Stimulated activated CD8-positive, alpha-beta memory T cell treated with anti-CD3 and anti-CD28 coated beads, Interleukin-4, amount 100 ng/mL, for 24 hours (primary cell): ENCODE data around the gene PPP6R2.
"Not testable (repeated sequence)": the region's sequence is repeated elsewhere in the genome, so short reads cannot be mapped to it uniquely, and the experiment has no call there.

Experiments
- DNase-seq: peaks from one replicate; pipeline ENCODE4 v3.0.0-alpha.2; 2020; ENCODE audit warnings: low read depth

The PPP6R2 gene

GRCh38 chr22:50401907-50402306, 58.8 kb downstream of the PPP6R2 start:
- no peak for DNase-seq

DNA sequence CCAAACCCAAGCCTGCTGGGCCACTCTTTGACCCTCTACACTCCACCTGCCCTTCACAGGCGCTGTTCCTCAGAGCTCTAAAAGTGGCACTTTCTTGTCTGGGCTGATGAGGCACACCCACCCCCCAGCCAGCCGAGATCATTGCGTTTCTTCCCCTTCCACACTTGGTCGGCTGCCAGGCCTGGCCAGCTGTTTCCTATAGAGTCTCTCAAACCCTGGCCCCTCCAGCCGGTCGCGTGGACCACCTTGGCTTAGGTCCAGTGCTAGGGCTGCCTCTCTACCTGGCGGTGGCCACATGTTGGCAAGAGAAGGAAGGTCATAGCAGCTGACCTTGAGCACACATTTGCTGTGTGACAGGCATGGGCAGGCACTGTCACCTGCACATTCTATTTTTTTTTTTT, 60.6 kb downstream of the PPP6R2 start:
- no peak for DNase-seq

GRCh38 chr22:50406416-50407170, 63.5 kb downstream of the PPP6R2 start:
- no peak for DNase-seq

GRCh38 chr22:50408311-50408710, 65.2 kb downstream of the PPP6R2 start:
- no peak for DNase-seq

GRCh38 chr22:50408954-50409353, 65.8 kb downstream of the PPP6R2 start:
- not testable (repeated sequence) for DNase-seq

GRCh38 chr22:50414476-50415248, 71.5 kb downstream of the PPP6R2 start:
- DNase-seq = no peak

- no peak for DNase-seq
Observed at GRCh38 chr22:50415426-50415825, 72.3 kb downstream of the PPP6R2 start.

GRCh38 chr22:50416996-50417395, 73.9 kb downstream of the PPP6R2 start:
- DNase-seq = no peak

- no peak for DNase-seq
Observed at GRCh38 chr22:50417411-50418210, 74.5 kb downstream of the PPP6R2 start.

DNA sequence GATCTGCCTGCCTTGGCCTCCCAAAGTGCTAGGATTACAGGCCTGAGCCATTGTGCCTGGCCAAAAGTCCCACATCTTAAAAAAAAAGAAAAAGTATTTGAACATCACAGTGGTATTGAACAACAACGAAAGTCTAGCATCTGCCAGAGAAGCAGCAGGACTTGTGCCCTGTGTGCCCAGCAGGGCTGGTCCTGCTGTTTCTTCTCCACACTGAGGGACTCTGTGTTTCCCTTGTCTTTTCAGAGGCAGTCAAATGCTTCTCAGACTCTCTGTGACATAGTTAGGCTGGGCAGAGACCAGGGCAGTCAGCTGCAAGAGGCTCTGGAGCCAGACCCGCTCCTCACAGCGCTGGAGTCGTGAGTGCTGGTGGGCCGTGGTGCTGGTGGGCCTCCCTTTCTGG, 75.5 kb downstream of the PPP6R2 start:
- no peak for DNase-seq

- no peak for DNase-seq
Observed at GRCh38 chr22:50419116-50419515, 76.0 kb downstream of the PPP6R2 start.

DNA sequence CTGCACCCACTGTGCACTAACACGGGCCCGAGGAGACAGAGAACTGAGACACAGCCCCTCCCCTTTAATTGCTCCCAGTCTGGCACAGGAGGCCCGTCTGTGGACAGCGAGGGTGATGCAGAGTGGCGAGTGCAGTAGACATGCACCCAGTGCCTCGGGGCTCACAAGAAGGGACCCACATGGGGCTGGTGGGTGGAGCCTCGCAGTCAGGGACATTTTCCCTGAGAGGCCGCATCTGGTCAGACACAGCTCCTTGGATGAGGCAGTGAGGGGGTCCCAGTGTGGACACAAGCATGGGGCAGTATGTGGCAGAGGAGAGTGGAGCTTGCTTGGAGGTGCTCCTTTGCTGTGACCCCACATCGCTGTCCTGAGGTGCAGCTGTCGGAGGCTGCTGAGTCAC, 76.9 kb downstream of the PPP6R2 start:
- no peak for DNase-seq

GRCh38 chr22:50420581-50420980, 77.5 kb downstream of the PPP6R2 start:
- DNase-seq = no peak

GRCh38 chr22:50422046-50422445, 78.9 kb downstream of the PPP6R2 start:
- DNase-seq = no peak

DNA sequence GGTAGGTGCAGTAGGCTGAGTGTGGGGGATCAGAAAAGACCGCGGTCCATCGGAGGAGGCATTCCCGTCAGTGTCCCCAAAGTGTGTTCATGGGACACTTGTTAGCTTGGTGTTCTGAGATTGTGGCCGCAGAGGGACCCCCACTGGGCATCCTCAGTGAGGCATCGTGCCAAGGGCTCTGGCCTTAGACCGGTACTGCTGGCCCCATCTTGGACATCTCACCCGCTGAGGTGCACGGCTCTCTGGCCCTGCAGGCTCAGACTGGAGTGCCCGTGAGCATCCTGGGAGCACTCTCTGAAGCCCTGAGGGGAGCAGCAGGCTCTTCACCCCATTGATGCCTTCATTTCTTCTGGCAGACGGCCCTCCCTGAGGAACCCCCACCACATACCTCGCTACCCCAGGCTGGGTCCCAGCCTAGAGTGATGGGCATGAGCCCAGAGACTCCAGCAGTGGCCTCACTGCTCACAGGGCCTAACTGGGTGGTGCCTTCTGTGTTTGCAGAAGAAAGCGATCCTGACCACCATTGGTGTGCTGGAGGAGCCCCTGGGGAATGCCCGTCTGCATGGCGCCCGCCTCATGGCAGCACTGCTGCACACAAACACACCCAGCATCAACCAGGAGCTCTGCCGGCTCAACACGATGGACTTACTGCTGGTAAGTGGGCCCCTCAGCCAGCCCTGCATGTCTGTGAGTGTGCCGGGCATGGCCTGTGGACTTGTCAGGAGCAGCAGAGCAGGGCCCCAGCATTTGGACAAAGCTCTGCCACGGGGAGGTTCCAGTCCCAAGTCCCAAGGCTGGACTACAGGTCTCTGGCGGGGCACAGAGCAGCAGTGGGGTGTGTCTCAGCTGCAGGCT, 80.1 kb downstream of the PPP6R2 start:
- DNase-seq = no peak

DNA sequence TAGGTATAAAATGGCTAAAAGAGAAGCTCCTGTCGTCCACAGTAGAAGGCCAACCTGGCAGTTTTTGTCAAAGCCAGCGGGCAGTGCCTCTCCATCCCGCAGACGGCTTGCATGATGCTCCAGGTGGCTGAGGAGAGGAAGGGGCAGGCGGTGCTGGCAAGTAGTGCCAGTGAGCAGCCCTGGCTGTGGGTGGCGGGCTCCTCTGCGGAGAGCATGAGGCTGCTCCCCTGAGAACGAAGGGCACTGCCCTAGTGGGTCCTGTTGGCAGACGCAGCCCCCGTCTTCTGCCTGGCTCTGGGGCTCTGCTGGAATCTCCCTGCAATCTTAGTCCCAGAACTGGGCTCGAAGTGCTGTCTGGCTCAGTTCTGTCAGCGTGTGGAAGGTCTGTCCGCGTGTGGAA, 80.8 kb downstream of the PPP6R2 start:
- no peak for DNase-seq

DNA sequence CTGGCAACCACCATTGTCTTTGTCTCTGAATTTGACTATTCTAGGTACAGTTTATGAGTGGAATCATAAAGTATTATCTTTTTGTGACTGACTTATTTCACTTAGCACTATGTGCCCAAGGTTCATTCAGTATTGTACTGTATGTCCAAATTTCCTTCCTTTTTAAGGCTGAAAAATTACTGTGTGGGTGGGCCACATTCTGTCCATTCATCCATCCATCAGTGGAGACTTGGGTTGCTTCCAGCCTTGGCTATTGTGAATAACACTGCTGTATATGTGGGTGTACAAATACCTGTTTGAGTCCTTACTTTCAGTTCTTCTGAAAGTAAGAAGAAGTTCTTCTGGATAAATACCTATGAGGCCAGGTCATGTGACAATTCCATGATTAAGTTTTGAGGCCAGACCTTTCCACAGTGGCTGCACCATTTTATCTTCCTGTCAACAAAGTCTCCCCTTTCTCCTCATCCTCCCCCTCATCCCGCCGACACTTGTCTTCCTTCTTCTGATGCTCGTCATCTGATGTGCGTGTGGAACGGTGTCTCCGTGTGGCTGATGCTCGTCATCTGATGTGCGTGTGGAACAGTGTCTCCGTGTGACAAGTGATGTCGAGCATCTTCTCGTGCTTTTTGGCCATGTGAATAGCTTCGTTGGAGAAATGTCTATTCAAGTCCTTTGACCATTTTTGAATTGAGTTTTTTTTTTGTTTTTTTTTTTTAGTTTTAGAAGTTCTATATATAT, 82.2 kb downstream of the PPP6R2 start:
- no peak for DNase-seq

- DNase-seq = no peak
Observed at GRCh38 chr22:50432131-50432876, 89.2 kb downstream of the PPP6R2 start.

GRCh38 chr22:50432877-50433510, 89.9 kb downstream of the PPP6R2 start:
- not testable (repeated sequence) for DNase-seq

GRCh38 chr22:50434849-50435248, 91.7 kb downstream of the PPP6R2 start:
- DNase-seq = no peak
